Midbrain (tissue), 1 donor: ENCODE results near the gene TCL1A.
"Not testable (repeated sequence)": the region's sequence is repeated elsewhere in the genome, so short reads cannot be mapped to it uniquely, and the experiment has no call there.

ENCODE experiments used
- DNase-seq: peaks from one replicate; lab custom pipeline; 2025; lab: John Stamatoyannopoulos, UW

The TCL1A gene, protein sequence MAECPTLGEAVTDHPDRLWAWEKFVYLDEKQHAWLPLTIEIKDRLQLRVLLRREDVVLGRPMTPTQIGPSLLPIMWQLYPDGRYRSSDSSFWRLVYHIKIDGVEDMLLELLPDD

DNA sequence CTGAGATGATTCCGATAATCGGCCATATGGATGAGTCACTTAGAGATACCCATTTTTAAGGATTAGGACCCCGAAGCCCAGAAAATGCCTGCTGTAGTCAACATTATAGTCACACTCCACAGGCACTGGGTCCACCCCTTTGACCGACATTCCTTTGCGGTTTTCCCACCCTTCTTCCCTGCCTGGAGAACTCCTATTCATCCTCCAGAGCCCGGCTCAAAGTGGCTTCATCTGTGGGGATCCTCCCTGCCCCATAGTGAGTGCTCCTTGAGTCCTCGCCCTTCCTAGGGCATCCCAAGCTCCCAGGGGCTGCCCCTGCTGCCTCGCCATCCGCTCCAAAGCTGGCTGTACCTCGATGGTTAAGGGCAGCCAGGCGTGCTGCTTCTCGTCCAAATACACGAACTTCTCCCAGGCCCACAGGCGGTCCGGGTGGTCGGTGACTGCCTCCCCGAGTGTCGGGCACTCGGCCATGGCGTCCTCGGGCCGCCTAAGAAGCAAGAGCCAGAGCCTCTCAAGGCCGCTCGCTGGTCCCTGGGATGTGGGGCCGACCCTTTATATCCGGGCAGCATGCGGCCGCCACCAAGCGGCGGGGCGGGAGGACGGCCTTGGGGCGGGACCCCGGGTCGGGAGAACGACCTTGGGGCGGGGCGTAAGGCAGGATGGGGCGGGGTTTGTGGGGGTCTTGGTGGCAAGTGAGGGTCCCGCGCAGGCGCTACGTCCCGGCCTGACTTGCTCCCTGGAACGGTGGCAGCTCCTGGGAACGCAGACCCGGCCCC, at the start of gene TCL1A:
TCL1A (minus strand) TSS at position 530 of the 776 bp plus-strand sequence; CDS start at position 471, 59 bp downstream.
- DNase-seq: no peak

DNA sequence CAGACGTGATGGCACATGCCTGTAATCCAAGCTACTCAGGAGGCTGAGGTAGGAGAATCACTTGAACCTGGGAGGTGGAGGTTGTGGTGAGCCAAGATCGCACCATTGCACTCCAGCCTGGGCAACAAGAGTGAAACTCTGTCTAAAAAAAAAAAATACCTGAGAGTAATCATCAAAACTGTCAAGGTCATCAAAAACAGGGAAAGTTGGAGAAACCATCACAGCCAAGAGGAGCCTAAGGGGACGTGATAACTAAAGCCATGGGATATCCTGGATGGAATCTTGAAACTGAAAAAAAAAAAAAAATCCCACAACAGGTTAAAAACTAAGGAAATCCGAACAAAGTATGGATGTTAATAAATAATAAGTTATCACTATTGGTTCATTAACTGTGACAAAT, 49.1 kb upstream of the TCL1A start:
- not testable (repeated sequence) for DNase-seq

DNA sequence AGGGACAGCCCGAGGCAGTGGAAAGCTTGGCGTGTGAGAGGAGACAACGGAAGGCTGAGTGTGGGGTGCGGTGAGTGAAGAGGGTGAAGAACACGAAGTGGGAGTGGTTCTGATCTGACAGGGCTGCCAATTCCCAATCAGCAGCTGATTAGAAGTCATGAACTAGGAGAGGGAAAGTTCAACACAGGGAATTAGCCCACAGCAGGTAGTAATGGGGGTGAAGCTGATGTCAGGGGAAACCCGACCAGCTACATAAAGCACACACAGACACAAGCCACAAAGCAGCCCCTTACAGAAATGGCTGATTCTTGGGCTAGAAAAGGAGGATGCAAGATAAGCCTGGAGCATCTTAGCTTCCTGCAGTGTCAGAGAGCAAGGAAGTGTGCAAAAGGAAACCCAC, 47.5 kb upstream of the TCL1A start:
- DNase-seq: no peak

DNA sequence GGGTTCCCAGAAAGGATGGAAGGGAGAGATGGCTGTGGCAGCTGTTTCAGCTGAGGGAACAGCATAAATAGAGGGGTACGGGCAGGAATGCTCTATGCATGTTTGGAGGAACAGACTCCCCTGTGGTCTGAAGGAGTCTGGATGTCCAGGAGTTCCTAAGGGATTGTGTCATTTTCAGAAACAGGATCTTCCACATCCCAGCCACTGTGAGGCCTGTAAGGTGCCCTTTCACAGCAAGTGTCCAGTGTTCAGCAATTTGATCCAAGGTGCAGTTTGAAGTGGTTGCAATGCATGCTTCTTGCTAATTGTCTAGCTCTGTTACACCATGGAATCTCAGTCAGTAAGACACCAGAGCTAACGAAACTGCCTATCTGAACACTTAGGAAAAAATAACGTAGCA, 46.7 kb upstream of the TCL1A start:
- DNase-seq: no peak

DNA sequence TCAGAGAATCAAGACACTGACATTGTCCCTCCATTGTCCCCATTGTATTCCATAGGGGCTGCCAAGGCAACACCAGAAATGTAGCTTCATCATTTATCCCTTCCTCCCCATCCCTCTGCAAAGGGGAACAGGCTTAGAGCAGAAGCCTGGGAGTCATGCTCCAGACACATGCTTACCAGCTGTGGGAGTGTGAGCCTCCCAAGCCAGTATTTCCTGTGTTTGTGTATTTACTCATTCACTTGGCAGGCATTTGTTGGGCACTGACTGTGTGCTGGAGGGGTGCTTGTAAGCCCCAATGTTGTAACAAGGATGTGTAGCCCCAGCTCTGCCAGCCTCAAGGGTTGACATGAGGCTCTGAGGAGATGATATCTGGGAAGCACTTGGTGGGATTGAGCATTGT, 46.0 kb upstream of the TCL1A start:
- no peak for DNase-seq

DNA sequence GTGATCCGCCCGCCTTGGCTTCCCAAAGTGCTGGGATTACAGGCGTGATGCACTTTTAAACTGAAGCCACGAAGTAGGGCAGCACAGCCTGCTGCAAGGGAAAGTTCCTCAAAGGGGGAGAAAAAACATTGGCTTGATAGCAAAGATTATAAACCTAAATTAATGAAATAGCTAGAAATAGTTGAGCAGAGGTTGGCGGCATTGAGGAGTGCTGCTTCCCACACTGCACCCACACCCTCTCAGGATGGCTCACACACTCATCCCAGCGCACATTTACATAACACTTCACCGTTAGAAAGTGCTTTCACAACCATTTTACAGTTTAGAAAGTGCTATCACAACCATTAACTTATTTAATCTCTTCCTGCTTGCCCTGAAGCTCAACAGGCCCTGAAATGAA, 44.4 kb upstream of the TCL1A start:
- DNase-seq: no peak

DNA sequence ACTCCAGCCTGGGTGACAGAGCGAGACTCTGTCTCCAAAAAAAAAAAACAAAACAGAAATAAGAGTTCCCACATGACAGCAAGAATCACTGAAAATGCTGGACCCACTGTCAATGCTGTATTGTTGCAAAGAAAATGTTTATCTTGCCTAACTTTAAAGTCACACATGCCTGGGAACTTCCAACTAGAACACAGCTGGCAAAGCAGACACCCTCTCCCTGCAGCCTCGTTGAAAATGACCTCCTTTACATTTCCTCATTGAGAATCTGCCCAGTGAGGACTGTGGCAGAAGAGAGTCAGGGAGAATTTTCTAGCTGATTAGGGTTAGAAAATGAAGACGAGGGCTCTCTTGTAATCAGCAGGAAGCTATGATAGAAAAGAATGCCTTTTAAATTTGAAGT, 42.8 kb upstream of the TCL1A start:
- no peak for DNase-seq

DNA sequence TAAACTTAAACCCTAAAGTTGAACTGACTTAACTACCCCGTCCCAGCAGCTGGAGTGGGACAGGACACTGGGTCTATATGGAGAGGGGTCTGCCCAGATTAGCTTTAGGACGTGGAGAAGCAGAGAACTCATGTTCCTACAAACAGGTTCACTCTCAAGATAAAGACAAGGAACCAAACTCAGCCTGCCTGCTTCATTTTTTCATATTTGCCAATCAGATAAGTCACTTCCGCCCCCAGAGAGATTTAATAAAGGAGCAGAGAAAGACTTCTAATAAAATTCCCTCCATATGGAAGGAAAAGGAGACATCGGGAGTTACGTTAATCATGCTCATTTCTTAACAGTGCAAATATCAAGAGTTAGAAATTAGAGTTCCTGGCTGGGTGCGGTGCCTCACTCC, 42.2 kb upstream of the TCL1A start:
- DNase-seq: no peak

DNA sequence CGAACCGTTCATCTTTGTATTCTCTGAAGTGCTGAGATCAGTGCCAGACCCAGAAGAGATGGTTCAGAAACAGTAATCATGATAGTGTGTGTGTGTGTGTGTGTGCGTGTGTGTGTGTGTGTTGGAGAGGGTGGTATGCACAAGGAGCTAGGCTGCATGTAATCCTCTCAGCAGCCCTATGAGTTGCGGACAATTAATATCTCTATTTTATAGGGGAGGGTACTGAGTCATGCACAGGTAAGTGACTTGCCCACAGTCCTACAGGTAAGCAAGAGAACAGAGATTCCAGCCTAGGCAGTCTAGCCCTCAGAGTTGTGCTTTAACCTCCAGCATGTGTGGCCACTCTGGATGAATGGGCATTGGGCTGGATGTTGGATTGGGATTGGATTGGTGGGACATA, 27.9 kb upstream of the TCL1A start:
- no peak for DNase-seq

DNA sequence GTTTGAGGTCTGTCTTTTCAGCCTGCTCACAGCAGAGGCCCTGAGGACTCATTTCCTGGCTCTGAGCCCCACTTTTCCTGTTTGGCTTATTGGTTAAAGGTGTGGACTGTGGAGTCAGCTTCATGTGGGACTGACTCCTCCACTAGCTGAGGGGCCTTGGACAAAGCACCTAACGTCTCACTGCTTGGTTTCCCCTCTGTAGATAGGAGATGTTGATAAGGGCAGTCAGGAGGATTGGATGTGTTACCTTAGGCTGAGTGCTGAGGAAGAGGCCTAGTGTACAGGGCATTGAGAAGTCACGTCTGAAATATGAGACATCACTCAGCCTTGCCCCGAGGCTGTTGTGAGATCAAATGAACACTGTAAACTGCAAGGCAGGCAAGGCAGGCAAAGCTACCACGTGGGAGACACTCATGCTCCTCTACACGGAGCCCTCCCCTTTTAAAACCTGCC, 27.1 kb upstream of the TCL1A start:
- DNase-seq: no peak

DNA sequence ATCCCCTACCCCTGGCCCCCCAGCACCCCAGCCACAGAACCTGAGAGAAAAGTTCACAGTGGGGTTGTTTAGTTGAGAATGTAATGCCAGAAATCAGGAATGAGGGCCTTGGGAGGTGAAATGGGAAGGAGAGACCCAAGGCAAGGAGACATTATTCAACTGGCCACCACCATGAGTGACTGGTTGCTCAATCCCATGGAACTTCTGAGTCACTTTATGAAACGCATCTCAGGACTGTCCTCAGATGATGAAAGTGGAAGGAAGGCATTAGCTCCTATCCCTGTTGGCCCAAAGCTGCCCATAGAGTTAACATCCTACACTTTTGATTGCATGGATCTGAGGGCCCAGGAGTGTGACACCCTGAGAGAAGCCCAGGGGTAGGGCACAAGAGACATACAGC, 25.4 kb upstream of the TCL1A start:
- no peak for DNase-seq

DNA sequence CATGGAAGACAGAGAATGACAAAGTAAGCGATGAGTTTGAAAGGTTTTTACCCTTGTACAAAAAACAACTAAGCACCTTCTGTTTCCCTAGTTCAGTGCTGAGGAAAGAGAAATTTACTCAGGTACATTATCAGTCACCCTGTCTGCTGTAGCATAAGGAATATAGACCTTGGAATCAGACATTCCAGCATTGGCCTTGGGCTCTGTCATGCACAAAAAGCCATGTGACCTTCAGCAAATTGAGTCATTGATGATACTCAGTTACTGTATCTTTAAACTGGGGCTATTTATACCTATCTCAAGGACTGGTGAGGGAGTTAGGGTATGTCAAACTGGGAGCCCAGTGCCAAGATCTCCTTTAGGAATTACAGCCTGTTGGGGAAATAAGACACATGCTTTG, 19.3 kb upstream of the TCL1A start:
- DNase-seq: no peak

DNA sequence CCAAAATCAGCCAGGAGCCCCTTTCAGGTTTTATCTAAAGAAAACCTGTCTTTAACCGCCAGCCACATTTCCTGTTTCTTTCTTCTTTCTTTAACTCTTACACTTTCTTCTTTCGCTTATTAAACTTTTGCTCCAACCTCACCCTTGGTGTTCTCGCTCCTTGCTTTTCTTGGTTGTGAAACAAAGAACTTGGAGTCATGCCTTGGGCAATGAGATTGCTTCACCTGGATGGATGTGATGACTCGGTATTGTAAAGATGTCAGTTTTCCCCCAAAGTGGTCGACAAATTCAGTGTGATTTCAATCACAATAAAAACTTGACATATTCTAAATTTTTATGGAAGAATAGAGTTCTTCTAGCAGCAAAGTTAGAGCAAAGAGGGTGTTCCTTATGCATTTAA, 16.2 kb upstream of the TCL1A start:
- DNase-seq: no peak

DNA sequence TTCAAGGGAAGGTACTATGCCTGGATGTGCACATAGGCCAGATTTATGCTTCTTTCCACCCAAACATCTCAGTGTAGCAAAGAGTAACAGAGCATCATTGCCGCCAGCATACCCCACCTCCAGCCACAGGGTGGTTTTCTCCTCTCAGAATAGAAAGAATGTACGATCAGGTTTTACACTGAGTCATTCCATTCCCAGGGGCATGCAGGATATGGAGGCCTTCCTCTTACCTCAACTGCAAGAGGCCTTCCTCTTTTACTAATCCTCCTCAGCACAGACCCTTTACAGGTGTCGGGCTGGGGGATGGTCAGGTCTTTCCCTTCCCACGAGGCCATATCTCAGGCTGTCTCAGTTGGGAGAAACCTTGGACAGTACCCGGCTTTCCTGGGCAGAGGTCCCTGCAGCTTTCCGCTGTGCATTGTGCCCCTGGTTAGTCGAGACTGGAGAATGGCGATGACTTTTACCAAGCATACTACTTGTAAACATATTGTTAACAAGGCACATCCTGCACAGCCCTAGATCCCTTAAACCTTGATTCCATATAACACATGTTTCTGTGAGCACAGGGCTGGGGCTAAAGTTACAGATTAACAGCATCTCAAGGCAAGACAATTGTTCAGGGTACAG, 15.6 kb upstream of the TCL1A start:
- not testable (repeated sequence) for DNase-seq

DNA sequence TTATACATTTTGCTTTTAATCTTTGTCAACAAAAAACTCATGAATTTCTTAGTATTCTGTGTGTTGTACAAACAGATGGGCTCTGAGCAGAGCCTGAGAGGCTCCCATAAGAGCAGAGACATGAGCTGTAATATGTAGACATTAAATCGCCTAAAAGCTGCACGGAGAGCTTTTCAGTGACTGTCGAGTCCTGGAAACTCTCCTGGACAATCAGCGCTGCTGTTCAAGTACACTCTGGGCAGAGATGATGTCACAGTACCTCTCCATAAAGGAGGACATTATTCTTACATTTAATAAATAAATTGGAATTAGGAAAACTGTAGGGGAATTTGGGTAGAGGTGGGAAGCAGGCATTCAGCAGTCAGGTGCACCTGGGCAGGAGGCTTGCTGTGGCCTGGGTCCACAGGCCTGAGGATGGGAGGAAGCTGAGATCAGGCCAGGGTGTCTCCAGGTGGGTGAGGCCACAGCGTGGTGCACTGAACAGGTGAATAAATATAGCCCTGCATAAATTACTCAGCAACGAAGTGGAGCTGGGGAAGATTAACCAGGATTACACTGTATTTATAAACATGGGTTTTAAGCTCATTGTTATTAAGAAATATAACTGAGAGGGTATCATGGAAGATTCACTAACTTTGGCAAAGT, 13.3 kb upstream of the TCL1A start:
- DNase-seq: no peak

DNA sequence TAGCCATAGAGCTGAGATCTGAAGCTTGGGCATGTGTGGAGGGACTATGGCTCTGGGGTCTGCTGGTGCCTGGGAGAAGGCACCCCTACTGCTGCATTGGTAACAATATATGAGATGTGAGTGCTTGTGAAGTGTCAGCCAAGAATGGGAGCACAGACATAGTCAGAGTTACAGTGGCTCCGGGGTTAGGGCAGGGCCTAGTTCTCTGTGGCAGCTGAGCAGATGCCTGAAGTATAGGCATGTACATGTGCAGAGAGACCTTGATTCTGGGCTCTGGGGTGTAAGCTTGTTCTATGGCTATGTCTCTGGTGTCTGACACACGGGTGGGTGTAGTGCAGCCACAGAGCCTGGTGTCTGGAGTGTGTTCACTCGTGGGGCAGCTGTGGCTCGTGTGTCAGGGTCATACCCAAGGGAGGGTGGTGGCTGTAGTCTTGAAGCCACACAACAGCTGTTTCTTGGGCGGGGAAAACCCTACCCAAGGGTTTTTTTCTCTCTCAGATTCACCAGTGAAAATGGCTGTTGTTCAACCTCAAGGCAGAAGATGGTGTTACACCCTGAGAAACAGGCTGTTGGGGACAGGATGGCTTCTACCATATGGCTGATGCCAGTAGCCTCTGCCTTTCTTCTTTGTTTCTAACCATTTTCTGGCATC, 11.9 kb upstream of the TCL1A start:
- DNase-seq: no peak

DNA sequence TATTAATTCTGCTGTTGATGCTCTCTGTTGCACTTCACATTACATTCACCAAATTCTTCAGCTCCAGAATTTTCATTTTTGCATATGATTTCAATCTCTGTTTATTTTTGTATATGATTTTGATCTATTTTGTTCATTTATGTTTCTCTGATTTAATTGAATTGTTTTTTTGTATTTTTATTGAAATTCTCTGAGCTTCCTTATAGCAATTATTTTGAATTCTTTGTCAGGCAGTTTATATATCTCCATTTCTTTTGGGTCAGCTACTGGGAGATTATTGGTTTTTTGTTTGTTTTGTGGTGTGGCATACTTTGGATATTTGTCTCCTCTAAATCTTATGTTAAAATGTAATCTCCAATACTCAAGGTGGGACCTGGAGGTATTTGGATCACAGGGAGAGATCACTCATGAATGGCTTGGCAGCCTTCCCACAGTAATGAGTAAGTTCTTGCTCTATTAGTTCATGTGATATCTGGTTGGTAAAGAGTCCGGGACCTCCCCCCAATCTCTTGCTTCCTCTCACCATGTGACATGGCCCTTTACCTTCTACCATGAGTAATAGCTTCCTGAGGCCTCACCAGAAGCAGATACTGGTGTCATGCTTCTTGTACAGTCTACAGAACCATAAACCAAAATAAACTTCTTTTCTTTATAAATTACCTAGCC, 8.7 kb upstream of the TCL1A start:
- DNase-seq: no peak

DNA sequence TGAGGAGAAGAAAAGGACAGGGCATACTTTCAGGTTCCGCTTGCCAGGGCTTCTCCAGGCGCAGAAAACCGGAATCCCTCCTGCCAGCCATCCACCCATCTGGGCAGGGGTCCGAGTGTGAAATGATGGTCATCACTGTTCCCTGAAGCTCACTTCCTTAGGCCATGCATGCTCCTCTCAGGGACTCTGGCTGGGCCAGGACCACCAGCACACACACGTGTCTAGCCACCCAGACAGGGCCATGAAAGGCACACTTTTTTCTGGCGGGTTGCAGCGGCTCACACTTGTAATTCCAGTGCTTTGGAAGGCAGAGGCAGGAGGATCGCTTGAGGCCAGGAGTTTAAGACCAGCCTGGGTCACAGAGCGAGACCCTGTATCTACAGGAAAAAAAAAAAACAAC, 1.5 kb downstream of the TCL1A start:
- DNase-seq: no peak

DNA sequence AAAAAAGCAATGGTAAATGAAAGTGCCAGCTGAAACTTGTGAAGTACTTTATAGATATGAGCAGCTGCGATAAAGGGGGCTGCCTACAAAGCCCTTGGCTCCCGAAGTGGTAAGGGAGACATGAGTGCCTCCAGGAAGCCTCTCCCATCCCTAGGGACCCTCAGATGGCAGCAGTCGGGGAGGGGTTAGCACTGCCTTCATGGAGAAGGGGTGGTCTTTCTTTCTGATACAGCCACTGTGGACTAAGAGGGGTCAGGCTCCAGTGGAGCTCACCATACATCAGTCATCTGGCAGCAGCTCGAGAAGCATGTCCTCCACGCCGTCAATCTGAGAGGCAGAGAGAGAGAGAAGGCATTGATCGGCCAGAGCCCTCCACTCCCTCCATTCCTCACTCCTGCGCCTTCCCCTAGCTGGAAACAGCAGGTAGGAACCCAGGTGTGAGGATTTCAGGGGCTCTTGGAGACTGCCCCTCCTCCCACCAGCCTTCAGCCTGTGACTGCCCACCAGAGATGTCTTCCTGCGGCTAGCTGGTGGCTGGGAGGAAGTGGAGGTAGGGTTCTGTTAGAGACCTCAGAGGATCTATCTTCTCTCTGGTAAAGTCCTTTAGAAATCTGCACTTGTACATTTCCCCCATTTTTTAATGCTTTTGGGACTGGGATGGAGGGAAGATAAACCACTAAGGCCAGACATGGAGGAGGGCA, 2.3 kb downstream of the TCL1A start:
- no peak for DNase-seq

DNA sequence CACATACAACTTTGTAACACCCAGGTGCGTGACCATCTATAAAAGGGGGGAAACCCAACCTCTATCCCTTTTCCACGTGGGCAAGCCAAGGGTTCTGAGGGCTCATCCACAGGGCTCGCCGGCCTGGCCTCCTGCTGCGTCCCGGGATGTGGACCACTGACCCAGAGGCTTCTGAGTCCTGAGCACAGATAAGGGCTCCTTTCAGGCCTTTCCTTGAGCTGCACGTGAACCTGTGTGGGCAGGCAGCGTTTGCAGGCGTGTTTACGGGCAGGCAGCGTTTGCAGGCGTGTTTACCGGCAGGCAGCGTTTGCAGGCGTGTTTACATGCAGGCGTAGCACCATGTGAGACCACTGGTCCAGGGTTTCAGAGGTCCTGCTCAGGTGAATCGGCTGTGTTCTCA, 3.8 kb downstream of the TCL1A start:
- no peak for DNase-seq

DNA sequence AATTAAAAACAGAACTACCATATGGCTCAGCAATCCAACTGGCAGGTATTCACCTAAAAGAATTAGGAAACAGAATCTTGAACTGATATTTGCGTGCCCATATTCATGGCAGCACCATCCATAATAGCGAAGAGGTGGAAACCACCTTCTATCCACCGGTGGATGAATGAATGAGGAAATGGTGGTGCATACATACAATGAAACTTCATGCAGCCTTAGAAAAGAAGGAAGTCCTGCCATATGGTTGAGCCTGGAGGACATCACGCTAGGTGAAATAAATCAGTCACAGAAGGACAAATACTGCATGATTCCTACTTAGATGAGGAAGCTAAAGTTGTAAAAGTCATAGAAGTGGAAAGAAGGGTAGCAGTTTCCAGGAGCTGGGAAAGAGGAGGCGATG, 6.6 kb downstream of the TCL1A start:
- DNase-seq: no peak
